ENCODE data around the gene AFG3L2.
A peak's percentile ranks its signal among the peaks of the same experiment; 100 is the strongest.

AFG3L2 gene

GRCh38 chr18:12347895-12348294, 29.1 kb downstream of the AFG3L2 start:
- DNase-seq: no peak

DNA sequence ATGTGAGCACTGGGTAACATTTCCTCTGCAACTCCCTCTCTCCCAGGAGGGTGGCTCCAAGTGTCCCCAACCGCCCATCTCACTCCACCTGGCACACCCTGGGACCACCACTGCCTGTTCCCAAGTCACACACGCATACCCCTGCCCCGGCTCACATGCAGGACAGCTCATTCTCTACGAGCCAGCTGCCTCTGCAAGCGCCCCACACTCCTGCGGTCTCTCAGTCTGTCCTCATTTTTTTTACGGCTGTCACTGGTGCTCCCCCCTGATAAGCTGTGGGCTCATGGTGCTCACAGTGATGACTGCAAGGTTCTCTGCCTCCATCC, 30.8 kb downstream of the AFG3L2 start:
- no peak for DNase-seq

DNA sequence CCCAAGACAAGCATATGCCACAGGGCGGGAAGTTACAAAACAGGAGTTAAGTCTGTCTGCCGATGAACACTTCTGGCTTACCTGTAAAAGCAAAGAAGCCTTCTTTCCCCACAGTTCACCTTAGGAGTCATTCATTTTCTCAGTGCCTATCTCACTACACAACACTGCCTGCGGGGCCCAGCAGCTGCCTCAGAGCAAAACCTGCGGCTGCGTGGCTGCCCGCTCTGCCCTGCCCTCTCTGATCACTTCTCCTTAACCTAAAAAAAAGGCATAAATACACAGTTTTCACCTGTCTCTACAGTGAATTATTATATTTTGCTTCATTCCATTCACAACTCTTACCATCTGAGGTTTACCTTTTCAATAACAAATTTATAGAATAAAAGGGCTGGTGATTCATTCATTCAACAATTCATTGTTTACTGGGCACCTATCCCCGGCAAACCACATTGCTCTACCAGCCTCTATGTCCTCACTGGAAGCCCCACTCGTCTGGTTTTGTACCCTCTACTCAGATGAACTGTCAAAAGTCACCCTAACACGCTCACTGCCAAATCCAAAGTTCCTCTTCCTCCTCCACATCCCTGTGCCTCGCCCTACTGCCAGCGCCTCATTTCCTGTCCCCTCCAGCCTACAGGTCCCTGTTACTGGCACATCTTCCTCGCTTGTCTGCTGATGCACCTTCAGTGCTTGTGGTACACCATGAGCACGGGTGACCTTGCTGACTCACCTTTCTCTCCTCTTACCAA, 31.4 kb downstream of the AFG3L2 start:
- DNase-seq: no peak

DNA sequence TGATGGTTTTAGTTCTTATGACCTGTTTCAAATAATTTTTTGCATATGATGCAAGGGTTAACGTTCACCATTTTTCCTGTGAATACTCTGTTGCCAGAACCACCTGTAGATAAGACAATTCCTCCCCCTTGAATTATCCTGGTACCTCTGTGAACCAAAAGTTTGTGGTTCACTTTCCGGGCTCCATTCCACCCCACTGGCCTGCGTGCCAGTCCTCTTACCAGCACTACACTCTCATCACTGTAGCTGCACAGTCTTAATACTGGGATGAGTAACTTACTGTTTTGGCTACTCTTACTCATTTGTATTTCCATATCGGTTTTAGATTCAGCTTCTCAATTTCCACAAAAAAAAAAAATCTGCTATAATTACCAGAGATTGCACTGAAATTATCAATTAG, 34.4 kb downstream of the AFG3L2 start:
- no peak for DNase-seq

DNA sequence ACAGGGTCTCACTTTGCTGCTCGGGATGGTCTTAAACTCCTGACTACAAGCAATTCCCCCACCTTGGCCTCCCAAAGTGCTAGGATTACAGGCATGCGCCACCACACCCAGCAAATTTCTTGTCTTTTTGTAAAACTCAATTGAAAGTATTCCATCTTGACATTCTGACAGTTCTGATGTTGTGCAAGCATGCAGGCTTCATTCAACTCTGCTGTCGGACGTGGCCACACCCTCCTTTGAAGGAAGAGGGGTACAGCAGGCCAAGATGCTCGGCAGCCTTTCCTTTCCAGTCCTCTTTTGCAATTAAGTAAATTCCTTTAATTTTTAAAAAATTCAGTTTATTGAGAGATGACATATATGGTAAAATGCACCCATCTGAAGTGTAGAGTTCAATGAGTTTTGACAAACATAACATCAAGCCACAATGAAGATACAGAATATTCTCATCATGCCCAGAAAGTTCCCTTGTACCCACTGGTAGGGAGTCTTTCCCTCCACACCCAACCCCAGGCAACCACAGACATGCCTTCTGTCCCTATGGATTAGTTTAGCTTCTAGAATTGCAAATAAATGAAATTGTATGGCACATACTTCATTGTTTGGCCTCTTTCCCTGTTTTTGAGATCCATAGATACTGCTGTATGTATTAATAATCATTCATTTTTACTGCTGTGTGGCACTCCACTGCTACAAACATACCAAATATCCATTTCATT, 35.9 kb downstream of the AFG3L2 start:
- no peak for DNase-seq

- no peak for DNase-seq
Observed at GRCh38 chr18:12338382-12338781, 38.6 kb downstream of the AFG3L2 start.

- no peak for DNase-seq
Observed at GRCh38 chr18:12336887-12337286, 40.1 kb downstream of the AFG3L2 start.

- no peak for DNase-seq
Observed at GRCh38 chr18:12336171-12336613, 40.8 kb downstream of the AFG3L2 start.

GRCh38 chr18:12335503-12335902, 41.5 kb downstream of the AFG3L2 start:
- no peak for DNase-seq

GRCh38 chr18:12334863-12335262, 42.2 kb downstream of the AFG3L2 start:
- DNase-seq: no peak

GRCh38 chr18:12334366-12334808, 42.6 kb downstream of the AFG3L2 start:
- no peak for DNase-seq

DNA sequence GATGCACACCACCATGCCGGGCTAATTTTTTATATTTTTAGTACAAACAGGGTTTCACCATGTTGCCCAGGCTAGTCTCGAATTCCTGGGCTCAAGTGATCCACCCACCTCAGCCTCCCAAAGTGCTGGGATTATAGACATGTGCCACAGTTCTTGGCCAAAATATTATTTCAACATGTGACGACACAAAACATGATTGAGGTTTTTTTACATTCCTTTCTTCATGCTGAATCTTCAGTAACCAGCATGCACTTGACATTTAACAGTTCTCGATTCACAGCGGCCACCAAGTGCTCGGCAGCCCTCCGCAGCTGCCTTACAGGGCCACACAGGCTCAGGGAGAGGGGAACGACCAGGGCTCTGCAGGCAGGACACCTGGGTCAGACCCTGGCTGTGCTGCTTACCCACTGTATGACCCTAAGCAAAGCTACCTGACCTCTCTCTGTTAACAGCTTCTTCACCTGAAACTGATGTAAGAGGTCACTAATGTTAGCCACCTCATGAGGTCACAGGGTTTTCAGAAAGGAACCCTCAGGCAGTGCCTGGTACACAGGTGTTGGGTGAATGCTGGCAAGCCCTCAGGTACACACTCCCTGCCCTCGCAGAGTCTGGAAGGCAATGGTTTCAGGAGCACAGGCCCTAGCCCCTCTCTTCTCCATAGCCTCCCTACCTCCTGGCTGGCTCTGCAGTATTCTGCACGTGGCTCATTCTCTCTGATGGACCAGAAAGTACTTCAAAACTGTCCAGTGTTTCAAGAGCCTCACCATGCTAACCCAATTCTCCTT, 43.3 kb downstream of the AFG3L2 start:
- no peak for DNase-seq

GRCh38 chr18:12330766-12331165, 46.3 kb downstream of the AFG3L2 start:
- DNase-seq: no peak

DNA sequence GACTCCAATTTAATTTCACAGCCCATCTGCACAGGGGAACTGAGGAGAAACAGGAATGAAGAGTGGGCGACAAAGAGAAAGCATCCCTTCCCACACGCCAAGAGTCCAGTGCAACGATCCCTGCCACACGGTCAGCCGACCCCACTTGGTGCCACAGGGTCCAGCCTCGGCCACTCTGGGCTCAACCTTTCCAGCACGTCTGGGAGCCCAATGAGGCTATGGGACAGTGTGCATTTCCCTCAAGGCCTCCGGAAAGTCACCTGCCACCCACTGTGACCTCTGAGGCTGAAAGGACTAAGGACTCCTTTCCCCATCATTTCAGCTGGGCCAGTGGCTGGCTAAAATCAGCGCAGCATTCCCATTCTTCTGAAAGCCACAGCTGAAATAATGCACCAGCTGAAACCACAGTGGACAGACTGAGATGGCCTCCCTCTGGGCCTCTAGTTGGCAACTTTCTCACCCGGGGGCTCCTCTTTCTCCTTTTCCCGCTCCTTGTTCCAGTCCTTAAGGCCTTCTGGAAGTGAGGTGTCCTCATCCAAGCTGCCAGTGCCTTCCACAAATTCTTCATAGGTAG, 47.8 kb downstream of the AFG3L2 start:
- DNase-seq: no peak

DNA sequence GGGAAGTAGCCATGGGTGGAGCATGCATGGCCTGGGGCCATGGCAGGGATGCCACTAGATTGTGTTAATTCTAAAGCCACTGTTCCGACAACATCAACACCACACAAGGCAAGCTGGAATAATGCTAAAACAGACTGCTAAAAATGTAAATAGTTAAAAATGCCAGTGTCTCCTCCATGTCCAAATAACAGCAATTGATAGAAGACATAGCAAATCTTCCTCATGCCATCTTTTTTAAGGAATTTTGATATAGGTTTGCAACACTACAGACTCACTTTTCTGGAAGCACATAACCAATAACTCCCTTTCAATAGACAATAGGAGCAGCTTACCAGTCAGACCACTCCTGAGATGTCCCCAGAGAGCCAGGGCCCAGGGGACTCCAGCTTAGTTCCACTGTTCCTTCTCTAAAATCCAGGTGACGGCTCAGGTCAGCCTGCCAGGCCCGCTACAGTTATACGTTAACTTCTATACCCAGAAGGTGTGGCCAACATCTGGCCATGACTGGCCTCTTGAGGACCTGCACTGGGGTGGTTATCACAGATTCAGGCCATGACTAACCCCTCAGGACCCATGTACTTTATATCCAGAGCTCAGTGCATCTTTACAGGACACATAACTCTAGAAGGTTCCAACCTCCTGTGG, 48.7 kb downstream of the AFG3L2 start:
- DNase-seq: no peak

- DNase-seq: peak; percentile 57
Observed at GRCh38 chr18:12327510-12328178, 49.4 kb downstream of the AFG3L2 start.

- DNase-seq: no peak
Observed at GRCh38 chr18:12326711-12327460, 50.1 kb downstream of the AFG3L2 start.

GRCh38 chr18:12325726-12326245, 51.2 kb downstream of the AFG3L2 start:
- DNase-seq: no peak

DNA sequence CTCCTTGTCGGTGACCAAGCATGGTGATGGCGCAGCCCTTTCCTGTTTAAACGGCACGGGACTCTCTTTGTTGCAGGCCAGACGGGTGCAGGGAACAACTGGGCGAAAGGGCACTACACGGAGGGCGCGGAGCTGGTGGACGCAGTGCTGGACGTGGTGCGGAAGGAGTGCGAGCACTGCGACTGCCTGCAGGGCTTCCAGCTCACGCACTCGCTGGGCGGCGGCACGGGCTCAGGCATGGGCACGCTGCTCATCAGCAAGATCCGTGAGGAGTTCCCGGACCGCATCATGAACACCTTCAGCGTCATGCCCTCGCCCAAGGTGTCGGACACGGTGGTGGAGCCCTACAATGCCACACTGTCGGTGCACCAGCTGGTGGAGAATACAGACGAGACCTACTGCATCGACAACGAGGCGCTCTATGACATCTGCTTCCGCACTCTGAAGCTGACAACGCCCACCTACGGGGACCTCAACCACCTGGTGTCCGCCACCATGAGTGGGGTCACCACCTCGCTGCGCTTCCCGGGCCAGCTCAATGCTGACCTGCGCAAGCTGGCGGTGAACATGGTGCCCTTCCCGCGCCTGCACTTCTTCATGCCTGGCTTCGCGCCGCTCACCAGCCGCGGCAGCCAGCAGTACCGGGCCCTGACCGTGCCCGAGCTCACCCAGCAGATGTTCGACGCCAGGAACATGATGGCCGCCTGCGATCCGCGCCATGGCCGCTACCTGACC, 51.9 kb downstream of the AFG3L2 start:
- no peak for DNase-seq

DNA sequence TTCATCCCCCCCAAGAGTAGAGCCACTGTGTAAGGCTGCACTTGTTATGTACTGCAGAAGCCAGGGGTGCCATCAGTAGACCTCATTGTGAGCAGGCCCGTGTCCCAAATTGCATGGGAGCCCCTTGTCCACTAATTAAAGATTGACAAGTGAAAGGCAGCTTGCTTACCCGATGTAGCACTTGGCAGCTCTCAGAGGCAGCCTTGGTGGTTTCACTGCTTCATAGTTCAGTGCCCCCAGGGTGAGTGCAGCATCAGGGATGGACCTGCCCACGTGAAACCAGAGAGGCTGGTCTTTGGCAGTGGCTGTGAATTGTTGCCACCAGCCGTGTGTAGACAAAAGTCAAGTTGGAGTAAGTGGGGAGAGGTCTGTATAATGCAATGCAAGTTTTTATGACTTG, 55.7 kb downstream of the AFG3L2 start:
- DNase-seq: no peak

GRCh38 chr18:12318857-12319256, 58.2 kb downstream of the AFG3L2 start:
- no peak for DNase-seq
